ENCODE measurements around the gene TRIM9.
A peak's percentile ranks its signal among the peaks of the same experiment; 100 is the strongest.

Gene TRIM9

GRCh38 chr14:51092965-51093364 is 1.9 kb downstream of the TRIM9 start:
- no peak for DNase-seq

- peak; percentile 34 for DNase-seq
Measured at GRCh38 chr14:51089278-51089677, 5.6 kb downstream of the TRIM9 start.

- peak; percentile 73 for DNase-seq
Measured at GRCh38 chr14:51087031-51087441, 7.9 kb downstream of the TRIM9 start.

GRCh38 chr14:51086044-51086443 is 8.9 kb downstream of the TRIM9 start:
- no peak for DNase-seq

GRCh38 chr14:51084962-51085361 is 9.9 kb downstream of the TRIM9 start:
- DNase-seq = no peak

GRCh38 chr14:51084507-51084906 is 10.4 kb downstream of the TRIM9 start:
- no peak for DNase-seq

GRCh38 chr14:51082349-51082748 is 12.6 kb downstream of the TRIM9 start:
- no peak for DNase-seq

- DNase-seq = no peak
Measured at GRCh38 chr14:51081712-51082111, 13.2 kb downstream of the TRIM9 start.

- DNase-seq = peak; percentile 18
Measured at GRCh38 chr14:51081209-51081608, 13.7 kb downstream of the TRIM9 start.

GRCh38 chr14:51080645-51081044 is 14.3 kb downstream of the TRIM9 start:
- no peak for DNase-seq

- no peak for DNase-seq
Measured at GRCh38 chr14:51079489-51079888, 15.4 kb downstream of the TRIM9 start.

- DNase-seq = no peak
Measured at GRCh38 chr14:51079085-51079484, 15.8 kb downstream of the TRIM9 start.

- DNase-seq = no peak
Measured at GRCh38 chr14:51074701-51075385, 20.1 kb downstream of the TRIM9 start.

GRCh38 chr14:51073731-51074130 is 21.2 kb downstream of the TRIM9 start:
- DNase-seq = no peak

GRCh38 chr14:51072976-51073375 is 21.9 kb downstream of the TRIM9 start:
- DNase-seq = no peak

- no peak for DNase-seq
Measured at GRCh38 chr14:51071857-51072256, 23.0 kb downstream of the TRIM9 start.

GRCh38 chr14:51070726-51071125 is 24.2 kb downstream of the TRIM9 start:
- DNase-seq = no peak

- DNase-seq = no peak
Measured at GRCh38 chr14:51069055-51069454, 25.9 kb downstream of the TRIM9 start.

GRCh38 chr14:51068268-51068667 is 26.6 kb downstream of the TRIM9 start:
- DNase-seq = no peak

GRCh38 chr14:51067295-51067694 is 27.6 kb downstream of the TRIM9 start:
- no peak for DNase-seq

GRCh38 chr14:51066576-51066975 is 28.3 kb downstream of the TRIM9 start:
- no peak for DNase-seq

- DNase-seq = no peak
Measured at GRCh38 chr14:51059032-51059431, 35.9 kb downstream of the TRIM9 start.

- no peak for DNase-seq
Measured at GRCh38 chr14:51058382-51058781, 36.5 kb downstream of the TRIM9 start.

GRCh38 chr14:51056421-51056820 is 38.5 kb downstream of the TRIM9 start:
- DNase-seq = no peak

GRCh38 chr14:51053157-51053556 is 41.7 kb downstream of the TRIM9 start:
- no peak for DNase-seq
